Activated T-helper 1 cell treated with anti-CD3 and anti-CD28 coated beads, Interleukin-12 subunit alpha, Interleukin-12 subunit beta, Interleukin-2, Interleukin-4 antibody, amounts not matched to agents 30 ng/mL and 10 ng/mL and 1 ng/mL, durations not matched to agents 14 hours and 24 hours and 36 hours (primary cell): ENCODE data around the gene OPCML. TPM values are rescaled to one million over a fixed set of nuclear protein-coding genes. Genes with fewer than 3 reads are reported as not detected.

Experiments
- DNase-seq: peaks from one replicate; pipeline ENCODE4 v3.0.0; 2021; ENCODE audit warnings: low spot score
- H3K27ac Mint-ChIP-seq: one replicate; pipeline ENCODE4 v1.8.0; 2021; ENCODE audit warnings: mild to moderate bottlenecking, mixed read lengths
- H3K27me3 Mint-ChIP-seq: one replicate; pipeline ENCODE4 v1.8.0; 2022; ENCODE audit warnings: mild to moderate bottlenecking, moderate library complexity, mixed read lengths; ENCODE audit not compliant: insufficient read depth
- H3K36me3 Mint-ChIP-seq: one replicate; pipeline ENCODE4 v1.8.0; 2021; ENCODE audit warnings: low read depth, mixed read lengths
- H3K4me1 Mint-ChIP-seq: one replicate; pipeline ENCODE4 v1.8.0; 2021; ENCODE audit warnings: low read depth, mixed read lengths
- H3K4me3 Mint-ChIP-seq: one replicate; pipeline ENCODE4 v1.8.0; 2021; ENCODE audit warnings: mild to moderate bottlenecking, moderate library complexity, mixed read lengths
- H3K9me3 Mint-ChIP-seq: one replicate; pipeline ENCODE4 v1.8.0; 2021; ENCODE audit warnings: mixed read lengths
- intact Hi-C: fragments of 100-400 bp; cut with micrococcal nuclease; formaldehyde crosslinking; loops from one replicate; pipeline ENCODE4 v1.15.1; 2024
- total RNA-seq: library from RNA; stranded (reverse); gene quantifications from 2 replicates; pipeline ENCODE4 v1.2.3, GENCODE V29; 2022

Gene OPCML
- total RNA-seq, 1 donor from 2014 or later = not detected

DNA sequence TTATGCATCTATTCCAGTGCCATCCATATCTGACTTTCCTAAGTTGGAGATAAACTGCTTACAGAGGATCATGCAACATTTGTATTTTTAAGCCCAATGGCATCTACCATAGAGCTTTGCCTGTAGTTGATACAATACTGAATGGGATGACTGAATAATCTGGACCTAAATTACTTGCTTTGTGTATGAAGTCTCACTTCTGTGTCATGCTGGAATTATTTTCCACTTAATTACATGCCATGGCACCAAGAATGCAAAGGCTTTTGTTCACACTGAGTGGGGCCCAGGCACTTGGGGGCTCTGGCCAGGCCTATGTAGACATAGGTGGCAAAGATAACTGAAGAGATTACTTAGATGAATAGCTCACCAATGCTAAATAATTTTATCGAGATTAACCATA lies 51.6 kb downstream of the OPCML start:
- Mint-ChIP-seq H3K27ac (no peak overlapping the region), H3K4me1 (no peaks in the 10 kb centered on the region), H3K27me3 (no peaks in the 10 kb centered on the region), H3K4me3 (no peak overlapping the region), H3K9me3 (no peaks in the 10 kb centered on the region), H3K36me3 (no peaks in the 10 kb centered on the region)
- intact Hi-C loops = no loop called here
- DNase-seq = no peak

DNA sequence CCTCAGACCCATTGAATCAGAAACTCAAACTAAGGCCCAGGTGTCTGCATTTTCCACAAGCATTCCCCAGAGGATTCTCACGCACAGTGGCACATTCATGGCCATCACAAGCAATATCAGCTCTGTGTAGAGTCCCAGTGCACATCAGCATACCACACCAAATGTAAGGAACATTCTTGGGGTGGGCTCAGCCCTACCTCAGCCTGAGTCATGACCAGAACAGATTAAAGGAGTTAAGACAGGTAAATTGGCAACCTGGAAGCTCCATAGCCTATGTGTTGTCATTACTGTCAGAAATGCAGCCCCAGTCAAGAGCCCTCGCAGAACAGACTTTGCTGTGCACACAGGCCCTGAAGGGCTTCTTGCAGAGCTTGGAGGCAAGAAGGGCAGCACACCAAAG lies 53.1 kb downstream of the OPCML start:
- DNase-seq = no peak
- H3K36me3 Mint-ChIP-seq = no peaks in the 10 kb centered on the region
- H3K4me1 Mint-ChIP-seq = no peaks in the 10 kb centered on the region
- H3K9me3 Mint-ChIP-seq = no peaks in the 10 kb centered on the region
- no peak overlapping the region for H3K4me3 Mint-ChIP-seq
- intact Hi-C loops = no loop called here
- no peaks in the 10 kb centered on the region for H3K27me3 Mint-ChIP-seq
- H3K27ac Mint-ChIP-seq = no peak overlapping the region

DNA sequence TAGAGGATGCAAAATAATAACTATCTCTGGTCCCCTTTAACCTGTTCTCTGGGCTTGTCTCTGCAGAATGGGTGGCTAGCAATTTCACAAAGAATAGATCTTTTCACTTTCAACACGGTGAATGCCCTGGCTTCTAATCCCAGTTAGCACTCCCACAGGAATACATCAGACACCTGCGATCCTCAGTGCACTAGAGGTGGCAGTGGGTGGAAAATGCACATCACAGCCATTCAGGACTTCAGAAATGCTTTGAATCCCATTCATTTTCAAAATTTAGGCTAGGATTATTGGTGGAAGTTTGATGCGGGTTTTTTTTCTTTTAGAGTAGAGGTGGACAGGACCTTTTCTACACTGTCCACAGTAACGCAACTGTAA lies 55.1 kb downstream of the OPCML start:
- H3K4me3 Mint-ChIP-seq = no peak overlapping the region
- intact Hi-C loops = no loop called here

GRCh38 chr11:133476570-133477250 lies 55.6 kb downstream of the OPCML start:
- no peak overlapping the region for H3K4me3 Mint-ChIP-seq
- no peaks in the 10 kb centered on the region for H3K4me1 Mint-ChIP-seq
- no peaks in the 10 kb centered on the region for H3K9me3 Mint-ChIP-seq
- H3K27ac Mint-ChIP-seq = no peak overlapping the region
- no peaks in the 10 kb centered on the region for H3K36me3 Mint-ChIP-seq
- intact Hi-C loops = no loop called here
- no peak for DNase-seq
- no peaks in the 10 kb centered on the region for H3K27me3 Mint-ChIP-seq

More for the DNA sequence above, 55.1 kb downstream of the OPCML start:
- Mint-ChIP-seq H3K4me1 (no peaks in the 10 kb centered on the region), H3K27me3 (no peaks in the 10 kb centered on the region), H3K36me3 (no peaks in the 10 kb centered on the region), H3K9me3 (no peaks in the 10 kb centered on the region), H3K27ac (no peak overlapping the region)
- DNase-seq = no peak

GRCh38 chr11:133474461-133474860 lies 57.8 kb downstream of the OPCML start:
- no peaks in the 10 kb centered on the region for H3K27me3 Mint-ChIP-seq
- no peaks in the 10 kb centered on the region for H3K36me3 Mint-ChIP-seq
- no peak overlapping the region for H3K4me3 Mint-ChIP-seq
- intact Hi-C loops = no loop called here
- H3K4me1 Mint-ChIP-seq = no peaks in the 10 kb centered on the region
- H3K27ac Mint-ChIP-seq = no peak overlapping the region
- DNase-seq = no peak
- no peaks in the 10 kb centered on the region for H3K9me3 Mint-ChIP-seq

GRCh38 chr11:133467686-133468085 lies 64.6 kb downstream of the OPCML start:
- no peak overlapping the region for H3K4me3 Mint-ChIP-seq
- no peak overlapping the region for H3K27ac Mint-ChIP-seq
- no peaks in the 10 kb centered on the region for H3K9me3 Mint-ChIP-seq
- no peaks in the 10 kb centered on the region for H3K27me3 Mint-ChIP-seq
- no peak for DNase-seq
- intact Hi-C loops = no loop called here
- H3K36me3 Mint-ChIP-seq = no peaks in the 10 kb centered on the region
- H3K4me1 Mint-ChIP-seq = no peaks in the 10 kb centered on the region

- Mint-ChIP-seq H3K9me3 (no peaks in the 10 kb centered on the region), H3K27me3 (no peaks in the 10 kb centered on the region), H3K4me3 (no peak overlapping the region), H3K36me3 (no peaks in the 10 kb centered on the region), H3K4me1 (no peaks in the 10 kb centered on the region), H3K27ac (no peak overlapping the region)
- intact Hi-C loops = no loop called here
- no peak for DNase-seq
Observed at GRCh38 chr11:133443206-133443747, 89.0 kb downstream of the OPCML start.

GRCh38 chr11:133441964-133442660 lies 90.2 kb downstream of the OPCML start:
- Mint-ChIP-seq H3K4me1 (no peaks in the 10 kb centered on the region), H3K36me3 (no peaks in the 10 kb centered on the region), H3K9me3 (no peaks in the 10 kb centered on the region), H3K4me3 (no peak overlapping the region), H3K27ac (no peak overlapping the region), H3K27me3 (no peaks in the 10 kb centered on the region)
- intact Hi-C loops = no loop called here
- DNase-seq = no peak

DNA sequence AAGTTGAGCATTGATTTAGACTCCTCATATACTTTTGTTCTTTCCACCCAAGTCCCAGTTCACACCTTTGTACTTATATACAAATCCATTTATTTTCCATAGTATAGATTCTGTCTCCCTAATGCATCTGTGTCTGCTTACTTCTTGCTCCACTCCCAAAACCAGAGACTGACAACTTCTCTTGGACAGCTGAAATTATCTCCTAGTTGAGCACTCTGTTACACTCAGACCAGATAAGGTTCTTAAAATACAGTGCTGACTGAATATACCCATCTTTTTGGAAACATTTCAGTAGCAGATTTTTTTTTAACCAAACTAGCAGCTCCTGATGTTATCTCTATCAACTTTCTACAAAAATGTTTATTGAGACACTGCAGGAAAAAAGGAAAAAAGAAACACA lies 106.3 kb downstream of the OPCML start:
- intact Hi-C loops = no loop called here
- Mint-ChIP-seq H3K4me3 (no peak overlapping the region), H3K27ac (no peak overlapping the region), H3K9me3 (no peaks in the 10 kb centered on the region), H3K27me3 (no peaks in the 10 kb centered on the region), H3K36me3 (no peaks in the 10 kb centered on the region), H3K4me1 (no peaks in the 10 kb centered on the region)
- DNase-seq = no peak

GRCh38 chr11:133425245-133425644 lies 107.1 kb downstream of the OPCML start:
- H3K4me3 Mint-ChIP-seq = no peak overlapping the region
- no peaks in the 10 kb centered on the region for H3K9me3 Mint-ChIP-seq
- intact Hi-C loops = no loop called here
- no peaks in the 10 kb centered on the region for H3K4me1 Mint-ChIP-seq
- no peaks in the 10 kb centered on the region for H3K27me3 Mint-ChIP-seq
- DNase-seq = no peak
- H3K27ac Mint-ChIP-seq = no peak overlapping the region
- H3K36me3 Mint-ChIP-seq = no peaks in the 10 kb centered on the region

GRCh38 chr11:133418218-133418617 lies 114.1 kb downstream of the OPCML start:
- H3K4me3 Mint-ChIP-seq = no peak overlapping the region
- peaks cover 3% of the 10 kb centered on the region for H3K27me3 Mint-ChIP-seq
- no peaks in the 10 kb centered on the region for H3K4me1 Mint-ChIP-seq
- DNase-seq = no peak
- H3K27ac Mint-ChIP-seq = no peak overlapping the region
- H3K36me3 Mint-ChIP-seq = no peaks in the 10 kb centered on the region
- H3K9me3 Mint-ChIP-seq = no peaks in the 10 kb centered on the region
- intact Hi-C loops = no loop called here

DNA sequence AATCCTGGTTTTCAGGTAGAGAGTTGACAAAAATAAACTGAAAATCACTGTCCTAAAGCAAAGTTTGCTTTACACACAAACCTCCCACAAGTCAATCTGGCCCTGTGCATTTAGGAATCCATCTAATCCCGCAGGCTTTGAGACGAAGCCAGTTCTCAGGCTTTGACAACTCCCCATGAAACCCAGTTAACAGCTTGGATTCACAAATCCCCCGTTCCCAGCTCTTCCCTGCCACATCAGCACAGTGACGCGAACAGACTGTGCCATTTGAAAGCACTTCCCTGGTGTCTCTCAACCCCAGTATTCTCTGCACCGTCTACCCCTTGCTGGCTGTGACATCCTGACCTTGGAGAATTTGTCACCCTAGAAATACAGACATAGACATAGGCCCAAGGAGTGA lies 117.8 kb downstream of the OPCML start:
- intact Hi-C loops = no loop called here
- DNase-seq = no peak
- peaks cover 3% of the 10 kb centered on the region for H3K27me3 Mint-ChIP-seq
- no peaks in the 10 kb centered on the region for H3K4me1 Mint-ChIP-seq
- H3K27ac Mint-ChIP-seq = no peak overlapping the region
- no peaks in the 10 kb centered on the region for H3K36me3 Mint-ChIP-seq
- no peak overlapping the region for H3K4me3 Mint-ChIP-seq
- H3K9me3 Mint-ChIP-seq = no peaks in the 10 kb centered on the region

GRCh38 chr11:133413703-133414102 lies 118.6 kb downstream of the OPCML start:
- Mint-ChIP-seq H3K27ac (no peak overlapping the region), H3K27me3 (no peaks in the 10 kb centered on the region), H3K4me3 (no peak overlapping the region), H3K36me3 (no peaks in the 10 kb centered on the region), H3K4me1 (no peaks in the 10 kb centered on the region), H3K9me3 (no peaks in the 10 kb centered on the region)
- intact Hi-C loops = no loop called here
- no peak for DNase-seq
